ENCODE measurements around the gene SCML1.

DNA sequence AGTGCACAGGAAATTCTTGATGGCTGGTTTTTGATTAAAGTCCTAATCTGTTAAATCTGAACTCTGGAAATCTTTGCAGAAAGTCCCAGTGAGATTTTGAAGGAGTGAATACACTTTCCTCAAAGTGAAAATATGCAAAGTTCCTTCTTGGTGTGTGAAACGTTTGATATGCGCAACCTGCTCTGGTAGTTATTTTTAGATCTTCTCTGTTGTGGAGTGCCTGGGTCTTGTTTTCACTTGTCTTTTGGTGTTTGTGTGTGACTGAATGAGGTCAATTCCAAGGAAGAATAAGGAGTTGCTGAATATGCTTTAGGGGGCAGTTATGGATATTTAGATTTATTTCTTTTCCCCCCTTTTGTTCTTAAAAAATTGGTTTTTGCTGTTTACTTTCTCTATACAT, 41.7 kb downstream of the SCML1 start:
- TF ChIP-seq, protein P1, sequence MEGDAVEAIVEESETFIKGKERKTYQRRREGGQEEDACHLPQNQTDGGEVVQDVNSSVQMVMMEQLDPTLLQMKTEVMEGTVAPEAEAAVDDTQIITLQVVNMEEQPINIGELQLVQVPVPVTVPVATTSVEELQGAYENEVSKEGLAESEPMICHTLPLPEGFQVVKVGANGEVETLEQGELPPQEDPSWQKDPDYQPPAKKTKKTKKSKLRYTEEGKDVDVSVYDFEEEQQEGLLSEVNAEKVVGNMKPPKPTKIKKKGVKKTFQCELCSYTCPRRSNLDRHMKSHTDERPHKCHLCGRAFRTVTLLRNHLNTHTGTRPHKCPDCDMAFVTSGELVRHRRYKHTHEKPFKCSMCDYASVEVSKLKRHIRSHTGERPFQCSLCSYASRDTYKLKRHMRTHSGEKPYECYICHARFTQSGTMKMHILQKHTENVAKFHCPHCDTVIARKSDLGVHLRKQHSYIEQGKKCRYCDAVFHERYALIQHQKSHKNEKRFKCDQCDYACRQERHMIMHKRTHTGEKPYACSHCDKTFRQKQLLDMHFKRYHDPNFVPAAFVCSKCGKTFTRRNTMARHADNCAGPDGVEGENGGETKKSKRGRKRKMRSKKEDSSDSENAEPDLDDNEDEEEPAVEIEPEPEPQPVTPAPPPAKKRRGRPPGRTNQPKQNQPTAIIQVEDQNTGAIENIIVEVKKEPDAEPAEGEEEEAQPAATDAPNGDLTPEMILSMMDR (conservative IDR thresholded peaks at IDR 0.05; ENCODE audit: low read length): no peak
- no peak for TF ChIP-seq EZH2phosphoT487 (IDR thresholded peaks at IDR 0.05; ENCODE audit: borderline replicate concordance, low read depth, low read length)

All from OCI-LY7 (cell line).